Measurements from ENCODE around the gene STK35. TPM values are rescaled to one million over a fixed set of nuclear protein-coding genes. Genes with fewer than 3 reads are reported as not detected.

The STK35 gene
- total and polyA plus RNA-seq, 2 of the 13 experiments (the other 11 are each of a cell fraction or from before 2014, with no cell fraction given) = 27.4 to 29.8 TPM

GRCh38 chr20:2103461-2104153 lies 2.0 kb downstream of the STK35 start (continued):
- TF ChIP-seq, protein P1, sequence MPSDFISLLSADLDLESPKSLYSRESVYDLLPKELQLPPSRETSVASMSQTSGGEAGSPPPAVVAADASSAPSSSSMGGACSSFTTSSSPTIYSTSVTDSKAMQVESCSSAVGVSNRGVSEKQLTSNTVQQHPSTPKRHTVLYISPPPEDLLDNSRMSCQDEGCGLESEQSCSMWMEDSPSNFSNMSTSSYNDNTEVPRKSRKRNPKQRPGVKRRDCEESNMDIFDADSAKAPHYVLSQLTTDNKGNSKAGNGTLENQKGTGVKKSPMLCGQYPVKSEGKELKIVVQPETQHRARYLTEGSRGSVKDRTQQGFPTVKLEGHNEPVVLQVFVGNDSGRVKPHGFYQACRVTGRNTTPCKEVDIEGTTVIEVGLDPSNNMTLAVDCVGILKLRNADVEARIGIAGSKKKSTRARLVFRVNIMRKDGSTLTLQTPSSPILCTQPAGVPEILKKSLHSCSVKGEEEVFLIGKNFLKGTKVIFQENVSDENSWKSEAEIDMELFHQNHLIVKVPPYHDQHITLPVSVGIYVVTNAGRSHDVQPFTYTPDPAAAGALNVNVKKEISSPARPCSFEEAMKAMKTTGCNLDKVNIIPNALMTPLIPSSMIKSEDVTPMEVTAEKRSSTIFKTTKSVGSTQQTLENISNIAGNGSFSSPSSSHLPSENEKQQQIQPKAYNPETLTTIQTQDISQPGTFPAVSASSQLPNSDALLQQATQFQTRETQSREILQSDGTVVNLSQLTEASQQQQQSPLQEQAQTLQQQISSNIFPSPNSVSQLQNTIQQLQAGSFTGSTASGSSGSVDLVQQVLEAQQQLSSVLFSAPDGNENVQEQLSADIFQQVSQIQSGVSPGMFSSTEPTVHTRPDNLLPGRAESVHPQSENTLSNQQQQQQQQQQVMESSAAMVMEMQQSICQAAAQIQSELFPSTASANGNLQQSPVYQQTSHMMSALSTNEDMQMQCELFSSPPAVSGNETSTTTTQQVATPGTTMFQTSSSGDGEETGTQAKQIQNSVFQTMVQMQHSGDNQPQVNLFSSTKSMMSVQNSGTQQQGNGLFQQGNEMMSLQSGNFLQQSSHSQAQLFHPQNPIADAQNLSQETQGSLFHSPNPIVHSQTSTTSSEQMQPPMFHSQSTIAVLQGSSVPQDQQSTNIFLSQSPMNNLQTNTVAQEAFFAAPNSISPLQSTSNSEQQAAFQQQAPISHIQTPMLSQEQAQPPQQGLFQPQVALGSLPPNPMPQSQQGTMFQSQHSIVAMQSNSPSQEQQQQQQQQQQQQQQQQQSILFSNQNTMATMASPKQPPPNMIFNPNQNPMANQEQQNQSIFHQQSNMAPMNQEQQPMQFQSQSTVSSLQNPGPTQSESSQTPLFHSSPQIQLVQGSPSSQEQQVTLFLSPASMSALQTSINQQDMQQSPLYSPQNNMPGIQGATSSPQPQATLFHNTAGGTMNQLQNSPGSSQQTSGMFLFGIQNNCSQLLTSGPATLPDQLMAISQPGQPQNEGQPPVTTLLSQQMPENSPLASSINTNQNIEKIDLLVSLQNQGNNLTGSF (CRISPR knock-in tag; IDR thresholded peaks at IDR 0.05) = peak; percentile 21; the same call in 1 of the 2 replicates
- no peak for TF ChIP-seq ZBTB21 (CRISPR knock-in tag; IDR thresholded peaks at IDR 0.05)
- TF ChIP-seq MBNL3 (CRISPR knock-in tag; conservative IDR thresholded peaks at IDR 0.05) = no peak
- no peak; the same call in 1 of the 2 replicates for TF ChIP-seq ZNF850 (CRISPR knock-in tag; conservative IDR thresholded peaks at IDR 0.05)
- 0 out of 2 replicates have a peak, but pooled peaks have one; percentile 2 for TF ChIP-seq CEBPG (CRISPR knock-in tag; IDR thresholded peaks at IDR 0.05)
- TF ChIP-seq ZNF737 (CRISPR knock-in tag; IDR thresholded peaks at IDR 0.05; ENCODE audit: borderline replicate concordance) = 0 out of 2 replicates have a peak, but pooled peaks have one; percentile 12
- 0 out of 2 replicates have a peak, but pooled peaks have one; percentile 1 for TF ChIP-seq MYC (CRISPR knock-in tag; IDR thresholded peaks at IDR 0.05; ENCODE audit: borderline replicate concordance)
- no peak for TF ChIP-seq HMG20B (CRISPR knock-in tag; conservative IDR thresholded peaks at IDR 0.05)
- TF ChIP-seq ARNT (IDR thresholded peaks at IDR 0.05) = no peak
- TF ChIP-seq ZNF12 (CRISPR knock-in tag; IDR thresholded peaks at IDR 0.05) = no peak
- TF ChIP-seq ZKSCAN1 (IDR thresholded peaks at IDR 0.05; ENCODE audit: low read length) = no peak
- no peak for TF ChIP-seq SRSF4 (IDR thresholded peaks at IDR 0.05; ENCODE audit: low read depth, low read length, poor library complexity, severe bottlenecking)
- TF ChIP-seq TBL1XR1 (IDR thresholded peaks at IDR 0.05; ENCODE audit: borderline replicate concordance, low read length, partially characterized antibody) = no peak
- no peak for TF ChIP-seq ZSCAN21 (CRISPR knock-in tag; IDR thresholded peaks at IDR 0.05; ENCODE audit: borderline replicate concordance)
- no peak for TF ChIP-seq ZNF782 (CRISPR knock-in tag; IDR thresholded peaks at IDR 0.05; ENCODE audit: borderline replicate concordance)
- no peak for TF ChIP-seq ZNF431 (CRISPR knock-in tag; IDR thresholded peaks at IDR 0.05; ENCODE audit: borderline replicate concordance, low read depth)
- TF ChIP-seq MED8 (CRISPR knock-in tag; IDR thresholded peaks at IDR 0.05; ENCODE audit: insufficient replicate concordance) = peak; percentile 49
- 0 out of 4 replicates have a peak, but pooled peaks of 1 of the 2 experiments have one; percentile 38 for TF ChIP-seq KLF16 (CRISPR knock-in tag; IDR thresholded peaks at IDR 0.05)
- peak; percentile 71 for TF ChIP-seq ZC3H13 (CRISPR knock-in tag; IDR thresholded peaks at IDR 0.05)
- peak; percentile 38; the same call in 1 of the 2 replicates for TF ChIP-seq SALL1 (CRISPR knock-in tag; IDR thresholded peaks at IDR 0.05)
- peak; percentile 27; the same call in 1 of the 2 replicates for TF ChIP-seq RFXAP (CRISPR knock-in tag; IDR thresholded peaks at IDR 0.05; ENCODE audit: borderline replicate concordance)
- no peak for TF ChIP-seq EEA1 (CRISPR knock-in tag; IDR thresholded peaks at IDR 0.05; ENCODE audit: borderline replicate concordance)
- no peak for TF ChIP-seq ATF5 (CRISPR knock-in tag; IDR thresholded peaks at IDR 0.05; ENCODE audit: low read depth)
- TF ChIP-seq ZNF530 (CRISPR knock-in tag; IDR thresholded peaks at IDR 0.05; ENCODE audit: low read depth) = no peak
- no peak for TF ChIP-seq MXI1 (IDR thresholded peaks at IDR 0.05; ENCODE audit: borderline replicate concordance, low read depth, low read length)
- TF ChIP-seq YEATS2 (CRISPR knock-in tag; IDR thresholded peaks at IDR 0.05; ENCODE audit: borderline replicate concordance) = peak; percentile 76

All from HepG2 (cell line).